Left lung (tissue), 10 donors: Measurements from ENCODE around the gene SCGN. TPM values are rescaled to one million over a fixed set of nuclear protein-coding genes. Genes with fewer than 3 reads are reported as not detected.
"Not testable (repeated sequence)": the region's sequence is repeated elsewhere in the genome, so short reads cannot be mapped to it uniquely, and the experiment has no call there.

Experiments used
- ATAC-seq: fragments of 200-7000 bp; cut with Tn5 transposase; one replicate; pipeline ENCODE4 v1.9.1; 2020; ENCODE audit warnings: moderate library complexity
- DNase-seq, 4 donors: peaks; one replicate each; pipeline ENCODE4 v3.0.0-alpha.2; 2013 to 2020
- H3K27ac ChIP-seq, 2 donors: fragments of 200-600 bp; sonication (generic) in 1 of 2; one replicate each; pipeline versions ENCODE4 v1.5.0 to v1.8.0; 2020 to 2021
- H3K27me3 ChIP-seq, 2 donors: fragments of 200-600 bp; sonication (generic) in 1 of 2; one replicate each; pipeline versions ENCODE4 v1.5.0 to v1.8.0; 2020 to 2021
- H3K36me3 ChIP-seq, 2 donors: fragments of 200-600 bp; sonication (generic) in 1 of 2; one replicate each; pipeline versions ENCODE4 v1.5.0 to v1.8.0; 2020 to 2021
- H3K4me1 ChIP-seq, 2 donors: fragments of 200-600 bp; one replicate each; pipeline ENCODE4 v1.8.0; 2021
- H3K4me3 ChIP-seq, 2 donors: fragments of 200-600 bp; sonication (generic) in 1 of 2; one replicate each; pipeline versions ENCODE4 v1.5.0 to v1.8.0; 2020 to 2021; ENCODE audit warnings: mild to moderate bottlenecking in 1 of 2
- H3K9me3 ChIP-seq, 2 donors: fragments of 200-600 bp; sonication (generic) in 1 of 2; one replicate each; pipeline versions ENCODE4 v1.5.0 to v1.8.0; 2020 to 2021
- CTCF ChIP-seq, 2 donors: fragments of 200-600 bp; sonication (generic) in 1 of 2; IDR thresholded peaks; one replicate each; pipeline versions ENCODE4 v1.5.0 to v1.8.0; 2021; ENCODE audit warnings: antibody characterized with exemption in 2 of 2
- intact Hi-C, 2 donors: fragments of 100-400 bp; cut with DNase I; formaldehyde crosslinking; loops; one replicate each; pipeline versions ENCODE4 v1.11.2 to v1.14.2; 2022
- polyA plus RNA-seq, 6 donors: library from polyadenylated mRNA; unstranded; fragments of 120-200 nt; gene quantifications; one replicate each; pipeline ENCODE4 v1.2.1, GENCODE V29; 2013; ENCODE audit not compliant: insufficient read length in 6 of 6
- total RNA-seq, 2 donors: library from RNA; stranded (reverse); fragmentation: NEBNext Ultra II Directional; extraction: Animal tissue kit (Norgen Biotek cat#: 25700); gene quantifications; one replicate each; pipeline ENCODE4 v1.2.1, GENCODE V29; 2021
- donor health status: DM: no; HTN: yes; CAD: no.
- donor health status: DM: no; HTN: no; CAD: no.

SCGN gene
- total and polyA plus RNA-seq, 8 donors: 1.4 to 3.0 (median 1.7) TPM; not detected in 2

GRCh38 chr6:25747477-25747876, 95.5 kb downstream of the SCGN start:
- H3K36me3 ChIP-seq: no peaks in the 10 kb centered on the region
- TF ChIP-seq CTCF (IDR thresholded peaks at IDR 0.05): no peak
- no peaks in the 10 kb centered on the region for H3K9me3 ChIP-seq
- H3K4me3 ChIP-seq: no peak overlapping the region
- no peak overlapping the region for H3K27ac ChIP-seq
- intact Hi-C loops: no loop called here
- DNase-seq (no peak), ATAC-seq (no peak)
- no peaks in the 10 kb centered on the region for H3K4me1 ChIP-seq
- no peaks in the 10 kb centered on the region for H3K27me3 ChIP-seq

GRCh38 chr6:25748049-25748448, 96.0 kb downstream of the SCGN start:
- no peaks in the 10 kb centered on the region for H3K36me3 ChIP-seq
- H3K9me3 ChIP-seq: no peaks in the 10 kb centered on the region
- ATAC-seq: no peak
- DNase-seq: no peak
- no peaks in the 10 kb centered on the region for H3K4me1 ChIP-seq
- H3K27ac ChIP-seq: no peak overlapping the region
- no peak for TF ChIP-seq CTCF (IDR thresholded peaks at IDR 0.05)
- H3K27me3 ChIP-seq: no peaks in the 10 kb centered on the region
- H3K4me3 ChIP-seq: no peak overlapping the region
- intact Hi-C loops: no loop called here

GRCh38 chr6:25748601-25749517, 96.8 kb downstream of the SCGN start:
- H3K27ac ChIP-seq, ATAC-seq, H3K4me3 ChIP-seq, H3K4me1 ChIP-seq, H3K27me3 ChIP-seq, DNase-seq, H3K36me3 ChIP-seq, H3K9me3 ChIP-seq, intact Hi-C loops: not testable (repeated sequence)

- intact Hi-C loops: no loop called here
- Histone ChIP-seq H3K4me1 (no peaks in the 10 kb centered on the region), H3K27me3 (no peaks in the 10 kb centered on the region), H3K4me3 (no peak overlapping the region), H3K36me3 (no peaks in the 10 kb centered on the region), H3K9me3 (no peaks in the 10 kb centered on the region), H3K27ac (no peak overlapping the region)
- TF ChIP-seq CTCF (IDR thresholded peaks at IDR 0.05): no peak
- no peak for DNase-seq
- no peak for ATAC-seq
Observed at GRCh38 chr6:25749837-25750236, 97.8 kb downstream of the SCGN start.

- intact Hi-C loops: no loop called here
- Histone ChIP-seq H3K27ac (no peak overlapping the region), H3K9me3 (no peaks in the 10 kb centered on the region), H3K4me3 (no peak overlapping the region), H3K27me3 (no peaks in the 10 kb centered on the region), H3K36me3 (no peaks in the 10 kb centered on the region), H3K4me1 (no peaks in the 10 kb centered on the region)
- ATAC-seq: no peak
- DNase-seq: no peak
- TF ChIP-seq CTCF (IDR thresholded peaks at IDR 0.05): no peak
Observed at GRCh38 chr6:25750906-25751305, 98.9 kb downstream of the SCGN start.

Other genes with a start within 250 kb of the SCGN start
- gene SLC17A4, start 102.5 kb downstream of the SCGN start, total RNA-seq: not detected
- under 1 TPM in 1 of 6 donors, not detected in 5; 0.04 TPM for gene SLC17A4, start 102.5 kb downstream of the SCGN start, polyA plus RNA-seq
- gene SLC17A1, start 179.8 kb downstream of the SCGN start, total RNA-seq: not detected
- gene SLC17A1, start 179.8 kb downstream of the SCGN start, polyA plus RNA-seq: under 1 TPM in 5 of 6 donors, not detected in 1; 0.22 to 0.48 (median 0.30) TPM
- under 1 TPM in 1 of 2 donors, not detected in 1; 0.18 TPM for gene SLC17A3, start 222.0 kb downstream of the SCGN start, total RNA-seq
- under 1 TPM in 3 of 6 donors, not detected in 3; 0.11 to 0.22 (median 0.20) TPM for gene SLC17A3, start 222.0 kb downstream of the SCGN start, polyA plus RNA-seq